ENCODE results near the gene TMIE.

The TMIE gene

GRCh38 chr3:46725621-46726314 lies 24.6 kb downstream of the TMIE start:
- TF ChIP-seq, protein P1, sequence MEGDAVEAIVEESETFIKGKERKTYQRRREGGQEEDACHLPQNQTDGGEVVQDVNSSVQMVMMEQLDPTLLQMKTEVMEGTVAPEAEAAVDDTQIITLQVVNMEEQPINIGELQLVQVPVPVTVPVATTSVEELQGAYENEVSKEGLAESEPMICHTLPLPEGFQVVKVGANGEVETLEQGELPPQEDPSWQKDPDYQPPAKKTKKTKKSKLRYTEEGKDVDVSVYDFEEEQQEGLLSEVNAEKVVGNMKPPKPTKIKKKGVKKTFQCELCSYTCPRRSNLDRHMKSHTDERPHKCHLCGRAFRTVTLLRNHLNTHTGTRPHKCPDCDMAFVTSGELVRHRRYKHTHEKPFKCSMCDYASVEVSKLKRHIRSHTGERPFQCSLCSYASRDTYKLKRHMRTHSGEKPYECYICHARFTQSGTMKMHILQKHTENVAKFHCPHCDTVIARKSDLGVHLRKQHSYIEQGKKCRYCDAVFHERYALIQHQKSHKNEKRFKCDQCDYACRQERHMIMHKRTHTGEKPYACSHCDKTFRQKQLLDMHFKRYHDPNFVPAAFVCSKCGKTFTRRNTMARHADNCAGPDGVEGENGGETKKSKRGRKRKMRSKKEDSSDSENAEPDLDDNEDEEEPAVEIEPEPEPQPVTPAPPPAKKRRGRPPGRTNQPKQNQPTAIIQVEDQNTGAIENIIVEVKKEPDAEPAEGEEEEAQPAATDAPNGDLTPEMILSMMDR (conservative IDR thresholded peaks at IDR 0.05; ENCODE audit: low read depth, low read length): no peak
- peak; percentile 5 for DNase-seq (ENCODE audit: low read depth)
- no peak overlapping the region for H3K4me3 ChIP-seq (ENCODE audit: low read length)

DNA sequence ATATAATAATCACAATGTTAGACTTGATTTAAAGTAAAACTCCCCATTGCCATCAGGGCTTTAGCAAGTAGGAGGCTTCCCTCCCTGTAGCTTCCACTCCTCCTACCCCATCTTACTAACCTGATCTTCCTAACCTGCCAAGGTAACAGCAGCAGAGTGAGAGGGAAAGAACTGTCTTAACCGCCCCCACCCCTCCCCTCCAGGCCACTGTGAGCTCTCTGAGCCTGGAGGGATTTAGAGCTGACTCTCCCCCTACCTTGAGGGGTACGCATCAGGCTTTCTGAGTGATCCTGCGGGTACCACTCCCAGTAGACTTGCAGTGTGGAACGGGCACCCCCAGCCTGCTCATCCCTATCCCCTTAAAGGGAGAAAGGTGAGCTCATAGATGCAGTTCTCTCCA lies 27.8 kb downstream of the TMIE start:
- no peak overlapping the region for H3K4me3 ChIP-seq (ENCODE audit: low read length)
- DNase-seq (ENCODE audit: low read depth): no peak
- TF ChIP-seq, protein P1 (conservative IDR thresholded peaks at IDR 0.05; ENCODE audit: low read depth, low read length): no peak

- no peak overlapping the region for H3K4me3 ChIP-seq (ENCODE audit: low read length)
- TF ChIP-seq, protein P1 (conservative IDR thresholded peaks at IDR 0.05; ENCODE audit: low read depth, low read length): no peak
- no peak for DNase-seq (ENCODE audit: low read depth)
Observed at GRCh38 chr3:46730819-46731218, 29.6 kb downstream of the TMIE start.

GRCh38 chr3:46731795-46732194 lies 30.6 kb downstream of the TMIE start:
- DNase-seq (ENCODE audit: low read depth): no peak
- TF ChIP-seq, protein P1 (conservative IDR thresholded peaks at IDR 0.05; ENCODE audit: low read depth, low read length): no peak
- no peak overlapping the region for H3K4me3 ChIP-seq (ENCODE audit: low read length)

GRCh38 chr3:46733026-46733800 lies 32.0 kb downstream of the TMIE start:
- DNase-seq (ENCODE audit: low read depth): no peak
- H3K4me3 ChIP-seq (ENCODE audit: low read length): no peak overlapping the region
- TF ChIP-seq, protein P1 (conservative IDR thresholded peaks at IDR 0.05; ENCODE audit: low read depth, low read length): no peak

DNA sequence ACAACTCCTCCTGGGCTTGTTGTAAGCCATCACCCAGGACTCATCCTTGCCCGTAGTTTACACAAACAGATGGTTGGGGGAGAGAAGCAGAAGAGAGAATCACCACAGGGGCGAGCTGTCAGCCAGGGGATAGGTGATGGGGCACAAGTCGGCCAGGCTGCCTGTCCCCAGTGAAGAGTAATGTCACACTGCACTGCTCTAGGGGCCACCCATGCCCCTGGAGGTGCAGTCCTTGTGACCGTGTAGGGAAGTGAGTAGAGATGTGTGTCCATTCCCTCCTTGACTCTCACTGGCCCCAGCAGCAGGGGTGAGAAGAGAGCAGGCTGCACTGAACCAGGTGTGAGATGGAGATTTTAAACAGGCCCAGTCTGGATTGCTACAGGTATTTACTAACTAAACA lies 33.6 kb downstream of the TMIE start:
- TF ChIP-seq, protein P1 (conservative IDR thresholded peaks at IDR 0.05; ENCODE audit: low read depth, low read length): no peak
- no peak overlapping the region for H3K4me3 ChIP-seq (ENCODE audit: low read length)
- DNase-seq (ENCODE audit: low read depth): no peak

Data from retinal pigment epithelial cell (primary cell).